GM12891 (cell line): Measurements from ENCODE around the gene AP3M1.

ENCODE experiments used
- POLR2A ChIP-seq: IDR thresholded peaks from 2 replicates; pipeline ENCODE4 v1.6.1; 2011; ENCODE audit warnings: low read depth, low read length, control low read depth
- POLR2AphosphoS5 ChIP-seq: IDR thresholded peaks from 2 replicates; pipeline ENCODE4 v1.6.1; 2011; ENCODE audit warnings: low read depth, low read length, control low read depth
- POU2F2 ChIP-seq: IDR thresholded peaks from 2 replicates; pipeline ENCODE4 v1.6.1; 2011; ENCODE audit warnings: low read depth, mild to moderate bottlenecking, control low read depth, low read length, moderate library complexity
- SPI1 ChIP-seq: IDR thresholded peaks from 2 replicates; pipeline ENCODE4 v1.6.1; 2011; ENCODE audit warnings: low read depth, low read length, control low read depth
- TAF1 ChIP-seq: IDR thresholded peaks from 2 replicates; pipeline ENCODE4 v1.6.1; 2011; ENCODE audit warnings: low read depth, low read length, control low read depth

GRCh38 chr10:74174521-74174920 is 23.9 kb upstream of the AP3M1 start:
- TF ChIP-seq POLR2A (no peak), POLR2AphosphoS5 (no peak), TAF1 (no peak), SPI1 (no peak), POU2F2 (no peak)
